ENCODE results near the gene PM20D1. TPM values are rescaled to one million over a fixed set of nuclear protein-coding genes. Genes with fewer than 3 reads are reported as not detected.

Gene PM20D1
- total RNA-seq, 4 donors from 2014 or later = not detected

DNA sequence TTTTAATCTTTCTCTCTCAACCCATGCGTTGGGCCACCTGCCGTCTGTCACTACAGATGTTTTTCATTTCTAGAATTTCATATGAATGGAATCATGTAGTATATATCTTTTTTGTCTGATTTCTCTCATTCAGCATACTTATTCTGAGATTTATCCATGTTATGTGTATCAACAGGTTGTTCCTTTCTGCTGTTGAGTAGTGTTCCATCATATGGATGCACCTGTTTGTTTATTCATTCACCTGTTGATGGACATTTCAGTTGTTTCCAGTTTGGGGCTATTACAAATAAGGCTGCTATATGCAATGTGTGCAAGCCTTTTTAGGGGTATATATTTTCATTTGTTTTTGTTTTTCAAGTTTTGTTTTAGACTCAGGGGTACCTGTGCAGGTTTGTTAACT lies 27.5 kb downstream of the PM20D1 start:
- no peaks in the 10 kb centered on the region for H3K9me3 ChIP-seq
- in situ Hi-C loops (cut with MboI; ENCODE audit: low sequenced_read_pairs in 4 of 4) = no loop called here
- H3K27ac ChIP-seq = no peak overlapping the region
- intact Hi-C loops (cut with DNase I; ENCODE audit: low total_unique reads) = no loop called here
- H3K4me1 ChIP-seq = peaks cover 0 to 10% of the 10 kb centered on the region in 2 donors
- no peaks in the 10 kb centered on the region for H3K27me3 ChIP-seq
- no peaks in the 10 kb centered on the region for H3K36me3 ChIP-seq
- no peak overlapping the region for H3K4me3 ChIP-seq
- DNase-seq (no peak), ATAC-seq (no peak)
- TF ChIP-seq, protein P1, sequence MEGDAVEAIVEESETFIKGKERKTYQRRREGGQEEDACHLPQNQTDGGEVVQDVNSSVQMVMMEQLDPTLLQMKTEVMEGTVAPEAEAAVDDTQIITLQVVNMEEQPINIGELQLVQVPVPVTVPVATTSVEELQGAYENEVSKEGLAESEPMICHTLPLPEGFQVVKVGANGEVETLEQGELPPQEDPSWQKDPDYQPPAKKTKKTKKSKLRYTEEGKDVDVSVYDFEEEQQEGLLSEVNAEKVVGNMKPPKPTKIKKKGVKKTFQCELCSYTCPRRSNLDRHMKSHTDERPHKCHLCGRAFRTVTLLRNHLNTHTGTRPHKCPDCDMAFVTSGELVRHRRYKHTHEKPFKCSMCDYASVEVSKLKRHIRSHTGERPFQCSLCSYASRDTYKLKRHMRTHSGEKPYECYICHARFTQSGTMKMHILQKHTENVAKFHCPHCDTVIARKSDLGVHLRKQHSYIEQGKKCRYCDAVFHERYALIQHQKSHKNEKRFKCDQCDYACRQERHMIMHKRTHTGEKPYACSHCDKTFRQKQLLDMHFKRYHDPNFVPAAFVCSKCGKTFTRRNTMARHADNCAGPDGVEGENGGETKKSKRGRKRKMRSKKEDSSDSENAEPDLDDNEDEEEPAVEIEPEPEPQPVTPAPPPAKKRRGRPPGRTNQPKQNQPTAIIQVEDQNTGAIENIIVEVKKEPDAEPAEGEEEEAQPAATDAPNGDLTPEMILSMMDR (IDR thresholded peaks at IDR 0.05 in 4 of 5, conservative IDR thresholded peaks at IDR 0.05 in 1 of 5) = no peak
- no peak for TF ChIP-seq POLR2A (IDR thresholded peaks at IDR 0.05)

DNA sequence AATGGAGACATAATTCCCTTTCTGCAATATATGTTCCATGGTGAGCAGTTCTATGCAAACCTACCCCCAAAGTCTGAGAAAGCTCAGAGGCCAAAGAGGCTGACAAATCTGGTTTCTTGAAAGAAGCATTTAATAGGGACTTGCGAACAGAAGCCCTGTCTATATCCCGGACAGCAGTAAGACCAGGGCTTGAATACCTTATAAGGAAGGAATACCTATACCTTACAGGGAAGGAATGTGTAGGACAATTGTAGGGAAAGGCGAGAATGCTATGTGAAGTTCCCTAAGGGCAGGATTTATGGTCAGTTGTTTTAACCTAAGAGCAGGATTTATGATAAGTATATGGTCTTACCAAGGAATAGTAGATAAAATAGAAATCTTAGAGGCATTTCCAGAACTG lies 31.9 kb downstream of the PM20D1 start:
- in situ Hi-C loops (cut with MboI; ENCODE audit: low sequenced_read_pairs in 4 of 4) (no loop called here), intact Hi-C loops (cut with DNase I; ENCODE audit: low total_unique reads) (no loop called here)
- TF ChIP-seq POLR2A (IDR thresholded peaks at IDR 0.05) = no peak
- TF ChIP-seq, protein P1 (IDR thresholded peaks at IDR 0.05 in 4 of 5, conservative IDR thresholded peaks at IDR 0.05 in 1 of 5) = no peak
- Histone ChIP-seq H3K36me3 (no peaks in the 10 kb centered on the region), H3K27me3 (no peaks in the 10 kb centered on the region), H3K4me3 (no peak overlapping the region), H3K9me3 (no peaks in the 10 kb centered on the region), H3K27ac (no peak overlapping the region), H3K4me1 (peaks cover 8 to 32% of the 10 kb centered on the region in 2 donors)
- DNase-seq (no peak), ATAC-seq (no peak)

DNA sequence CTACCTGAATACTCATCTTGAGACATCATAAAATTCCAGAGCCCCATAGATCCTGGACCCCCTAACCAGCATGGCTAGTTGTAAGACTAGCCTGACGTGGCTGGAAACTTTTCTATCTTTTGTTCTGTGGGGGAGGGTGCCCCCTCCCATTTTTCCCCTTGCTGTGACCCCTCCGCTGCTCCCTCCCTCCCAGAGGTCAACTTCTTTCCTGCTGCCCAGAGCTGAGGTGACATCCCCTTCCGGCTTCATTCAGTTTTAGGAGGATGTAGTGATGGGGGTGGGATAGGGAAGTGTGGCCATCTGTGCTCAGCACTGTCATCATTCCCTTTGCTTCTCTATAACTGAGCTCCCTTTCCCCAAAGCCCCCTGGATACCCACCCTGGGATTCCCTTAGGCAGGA lies 32.6 kb downstream of the PM20D1 start:
- no peaks in the 10 kb centered on the region for H3K9me3 ChIP-seq
- no peak overlapping the region for H3K4me3 ChIP-seq
- ATAC-seq (no peak), DNase-seq (no peak)
- no peaks in the 10 kb centered on the region for H3K27me3 ChIP-seq
- TF ChIP-seq, protein P1 (IDR thresholded peaks at IDR 0.05 in 4 of 5, conservative IDR thresholded peaks at IDR 0.05 in 1 of 5) = no peak
- TF ChIP-seq POLR2A (IDR thresholded peaks at IDR 0.05) = no peak
- H3K4me1 ChIP-seq = peaks cover 8 to 32% of the 10 kb centered on the region in 2 donors
- H3K36me3 ChIP-seq = no peaks in the 10 kb centered on the region
- in situ Hi-C loops (cut with MboI; ENCODE audit: low sequenced_read_pairs in 4 of 4) (no loop called here), intact Hi-C loops (cut with DNase I; ENCODE audit: low total_unique reads) (no loop called here)
- H3K27ac ChIP-seq = no peak overlapping the region

DNA sequence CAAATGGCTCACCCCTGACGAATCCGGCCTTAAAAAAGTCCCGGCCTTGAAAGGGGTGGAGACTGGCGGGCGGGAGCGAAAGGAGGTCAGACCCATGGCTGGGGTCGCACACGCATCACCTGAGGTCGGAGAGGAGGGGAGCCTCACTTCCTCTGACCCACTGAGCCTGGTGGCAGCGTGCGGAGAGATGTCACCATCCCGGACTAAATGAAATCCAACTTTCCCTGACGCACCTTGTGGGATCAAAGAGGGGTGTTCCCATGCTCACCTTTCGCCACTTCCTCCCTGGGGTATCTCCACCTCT lies 36.2 kb downstream of the PM20D1 start:
- Histone ChIP-seq H3K27ac (peak overlapping the region; percentile 92 to 98 (median 97)), H3K4me3 (peak overlapping the region; percentile 80 to 92 (median 88)), H3K27me3 (no peaks in the 10 kb centered on the region), H3K4me1 (peaks cover 42 to 60% of the 10 kb centered on the region in 2 donors), H3K36me3 (no peaks in the 10 kb centered on the region), H3K9me3 (no peaks in the 10 kb centered on the region)
- no peak for TF ChIP-seq POLR2A (IDR thresholded peaks at IDR 0.05)
- TF ChIP-seq, protein P1 (IDR thresholded peaks at IDR 0.05 in 4 of 5, conservative IDR thresholded peaks at IDR 0.05 in 1 of 5) = no peak
- intact Hi-C loops (cut with DNase I; ENCODE audit: low total_unique reads) (loop anchor here (1.0 to 5.0 kb wide), 4 partner anchors 31 to 164 kb away; no protein-coding TSS in a partner anchor), in situ Hi-C loops (cut with MboI; ENCODE audit: low sequenced_read_pairs in 4 of 4) (no loop called here)
- no peak for ATAC-seq
- DNase-seq = peak in 1 of 2 donors; percentile 56

Data from gastrocnemius medialis (tissue), 4 donors.